HepG2 (cell line): ENCODE measurements around the gene DIAPH3.

Experiments
- EP300 ChIP-seq, 3 experiments: sonication (generic) in 1 of 3; formaldehyde crosslinking in 1 of 3; IDR thresholded peaks; 2 replicates each; pipeline versions ENCODE4 v1.5.1 to v1.6.1; 2011 to 2020; ENCODE audit warnings: low read depth in 2 of 3, low read length in 2 of 3, borderline replicate concordance in 1 of 3, improper control_type of control experiment in 1 of 3, mild to moderate bottlenecking in 1 of 3, missing genetic modification reagents in 1 of 3, moderate library complexity in 1 of 3
- FOXM1 ChIP-seq: sonication (generic); formaldehyde crosslinking; IDR thresholded peaks from 2 replicates; pipeline ENCODE4 v1.5.0; 2020; ENCODE audit warnings: missing genetic modification reagents
- HCFC1 ChIP-seq: fragments of 150-350 bp; IDR thresholded peaks from 2 replicates; pipeline ENCODE4 v1.6.1; 2014; ENCODE audit warnings: low read depth, low read length
- ZNF570 ChIP-seq: sonication (generic); formaldehyde crosslinking; IDR thresholded peaks from 2 replicates; pipeline ENCODE4 v1.4.0; 2020; ENCODE audit warnings: mild to moderate bottlenecking, missing genetic modification reagents, borderline replicate concordance
- TF ChIP-seq, protein P1 (sequence below): sonication (generic); formaldehyde crosslinking; IDR thresholded peaks from 2 replicates; pipeline ENCODE4 v1.5.0; 2020; ENCODE audit warnings: mild to moderate bottlenecking, missing genetic modification reagents, moderate library complexity
- TF ChIP-seq, protein P2 (sequence below), 2 experiments: IDR thresholded peaks; 2 replicates each; pipeline ENCODE4 v1.6.1; 2011 to 2012; ENCODE audit warnings: low read length in 2 of 2, borderline replicate concordance in 1 of 2, low read depth in 1 of 2, mild to moderate bottlenecking in 1 of 2, moderate library complexity in 1 of 2
- TF ChIP-seq, protein P3 (sequence below): IDR thresholded peaks from 2 replicates; pipeline ENCODE4 v1.6.1; 2016; ENCODE audit warnings: low read depth, missing genetic modification reagents, missing compliant biosample characterization

DNA sequence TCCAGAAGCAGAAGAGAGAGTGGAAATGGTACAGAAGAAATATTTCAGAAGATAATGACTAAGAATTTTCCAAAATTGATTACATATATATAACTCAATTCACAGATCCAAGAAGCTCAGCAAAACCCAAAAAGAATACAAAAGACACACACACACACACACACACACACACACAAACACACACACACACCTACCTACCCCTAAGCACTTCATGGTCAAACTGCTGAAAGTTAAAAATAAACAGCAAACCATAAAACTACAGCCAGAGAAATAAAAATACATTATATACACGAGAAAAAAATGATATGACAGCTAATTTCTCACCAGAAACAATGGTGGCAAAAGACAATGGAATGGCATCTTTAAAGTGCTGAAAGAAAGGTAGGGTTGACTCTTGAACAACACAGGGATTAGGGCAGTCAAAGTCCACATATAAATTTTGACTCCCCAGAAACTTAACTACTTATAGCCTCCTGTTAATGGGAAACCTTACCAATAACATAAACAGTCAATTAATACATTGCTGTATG lies 49.2 kb downstream of the DIAPH3 start:
- TF ChIP-seq FOXM1 (CRISPR knock-in tag) (no peak), EP300 (IDR thresholded peaks at IDR 0.05; ENCODE audit: low read depth in 2 of 2, low read length in 2 of 2) (no peak), EP300 (CRISPR knock-in tag; IDR thresholded peaks at IDR 0.05; ENCODE audit: borderline replicate concordance) (no peak), ZNF570 (CRISPR knock-in tag) (no peak), HCFC1 (no peak)
- TF ChIP-seq, protein P1, sequence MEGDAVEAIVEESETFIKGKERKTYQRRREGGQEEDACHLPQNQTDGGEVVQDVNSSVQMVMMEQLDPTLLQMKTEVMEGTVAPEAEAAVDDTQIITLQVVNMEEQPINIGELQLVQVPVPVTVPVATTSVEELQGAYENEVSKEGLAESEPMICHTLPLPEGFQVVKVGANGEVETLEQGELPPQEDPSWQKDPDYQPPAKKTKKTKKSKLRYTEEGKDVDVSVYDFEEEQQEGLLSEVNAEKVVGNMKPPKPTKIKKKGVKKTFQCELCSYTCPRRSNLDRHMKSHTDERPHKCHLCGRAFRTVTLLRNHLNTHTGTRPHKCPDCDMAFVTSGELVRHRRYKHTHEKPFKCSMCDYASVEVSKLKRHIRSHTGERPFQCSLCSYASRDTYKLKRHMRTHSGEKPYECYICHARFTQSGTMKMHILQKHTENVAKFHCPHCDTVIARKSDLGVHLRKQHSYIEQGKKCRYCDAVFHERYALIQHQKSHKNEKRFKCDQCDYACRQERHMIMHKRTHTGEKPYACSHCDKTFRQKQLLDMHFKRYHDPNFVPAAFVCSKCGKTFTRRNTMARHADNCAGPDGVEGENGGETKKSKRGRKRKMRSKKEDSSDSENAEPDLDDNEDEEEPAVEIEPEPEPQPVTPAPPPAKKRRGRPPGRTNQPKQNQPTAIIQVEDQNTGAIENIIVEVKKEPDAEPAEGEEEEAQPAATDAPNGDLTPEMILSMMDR (CRISPR knock-in tag) = no peak
- TF ChIP-seq, protein P2, sequence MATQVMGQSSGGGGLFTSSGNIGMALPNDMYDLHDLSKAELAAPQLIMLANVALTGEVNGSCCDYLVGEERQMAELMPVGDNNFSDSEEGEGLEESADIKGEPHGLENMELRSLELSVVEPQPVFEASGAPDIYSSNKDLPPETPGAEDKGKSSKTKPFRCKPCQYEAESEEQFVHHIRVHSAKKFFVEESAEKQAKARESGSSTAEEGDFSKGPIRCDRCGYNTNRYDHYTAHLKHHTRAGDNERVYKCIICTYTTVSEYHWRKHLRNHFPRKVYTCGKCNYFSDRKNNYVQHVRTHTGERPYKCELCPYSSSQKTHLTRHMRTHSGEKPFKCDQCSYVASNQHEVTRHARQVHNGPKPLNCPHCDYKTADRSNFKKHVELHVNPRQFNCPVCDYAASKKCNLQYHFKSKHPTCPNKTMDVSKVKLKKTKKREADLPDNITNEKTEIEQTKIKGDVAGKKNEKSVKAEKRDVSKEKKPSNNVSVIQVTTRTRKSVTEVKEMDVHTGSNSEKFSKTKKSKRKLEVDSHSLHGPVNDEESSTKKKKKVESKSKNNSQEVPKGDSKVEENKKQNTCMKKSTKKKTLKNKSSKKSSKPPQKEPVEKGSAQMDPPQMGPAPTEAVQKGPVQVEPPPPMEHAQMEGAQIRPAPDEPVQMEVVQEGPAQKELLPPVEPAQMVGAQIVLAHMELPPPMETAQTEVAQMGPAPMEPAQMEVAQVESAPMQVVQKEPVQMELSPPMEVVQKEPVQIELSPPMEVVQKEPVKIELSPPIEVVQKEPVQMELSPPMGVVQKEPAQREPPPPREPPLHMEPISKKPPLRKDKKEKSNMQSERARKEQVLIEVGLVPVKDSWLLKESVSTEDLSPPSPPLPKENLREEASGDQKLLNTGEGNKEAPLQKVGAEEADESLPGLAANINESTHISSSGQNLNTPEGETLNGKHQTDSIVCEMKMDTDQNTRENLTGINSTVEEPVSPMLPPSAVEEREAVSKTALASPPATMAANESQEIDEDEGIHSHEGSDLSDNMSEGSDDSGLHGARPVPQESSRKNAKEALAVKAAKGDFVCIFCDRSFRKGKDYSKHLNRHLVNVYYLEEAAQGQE (IDR thresholded peaks at IDR 0.05; ENCODE audit: borderline replicate concordance in 1 of 2, low read depth in 1 of 2, low read length in 2 of 2) = no peak
- TF ChIP-seq, protein P3, sequence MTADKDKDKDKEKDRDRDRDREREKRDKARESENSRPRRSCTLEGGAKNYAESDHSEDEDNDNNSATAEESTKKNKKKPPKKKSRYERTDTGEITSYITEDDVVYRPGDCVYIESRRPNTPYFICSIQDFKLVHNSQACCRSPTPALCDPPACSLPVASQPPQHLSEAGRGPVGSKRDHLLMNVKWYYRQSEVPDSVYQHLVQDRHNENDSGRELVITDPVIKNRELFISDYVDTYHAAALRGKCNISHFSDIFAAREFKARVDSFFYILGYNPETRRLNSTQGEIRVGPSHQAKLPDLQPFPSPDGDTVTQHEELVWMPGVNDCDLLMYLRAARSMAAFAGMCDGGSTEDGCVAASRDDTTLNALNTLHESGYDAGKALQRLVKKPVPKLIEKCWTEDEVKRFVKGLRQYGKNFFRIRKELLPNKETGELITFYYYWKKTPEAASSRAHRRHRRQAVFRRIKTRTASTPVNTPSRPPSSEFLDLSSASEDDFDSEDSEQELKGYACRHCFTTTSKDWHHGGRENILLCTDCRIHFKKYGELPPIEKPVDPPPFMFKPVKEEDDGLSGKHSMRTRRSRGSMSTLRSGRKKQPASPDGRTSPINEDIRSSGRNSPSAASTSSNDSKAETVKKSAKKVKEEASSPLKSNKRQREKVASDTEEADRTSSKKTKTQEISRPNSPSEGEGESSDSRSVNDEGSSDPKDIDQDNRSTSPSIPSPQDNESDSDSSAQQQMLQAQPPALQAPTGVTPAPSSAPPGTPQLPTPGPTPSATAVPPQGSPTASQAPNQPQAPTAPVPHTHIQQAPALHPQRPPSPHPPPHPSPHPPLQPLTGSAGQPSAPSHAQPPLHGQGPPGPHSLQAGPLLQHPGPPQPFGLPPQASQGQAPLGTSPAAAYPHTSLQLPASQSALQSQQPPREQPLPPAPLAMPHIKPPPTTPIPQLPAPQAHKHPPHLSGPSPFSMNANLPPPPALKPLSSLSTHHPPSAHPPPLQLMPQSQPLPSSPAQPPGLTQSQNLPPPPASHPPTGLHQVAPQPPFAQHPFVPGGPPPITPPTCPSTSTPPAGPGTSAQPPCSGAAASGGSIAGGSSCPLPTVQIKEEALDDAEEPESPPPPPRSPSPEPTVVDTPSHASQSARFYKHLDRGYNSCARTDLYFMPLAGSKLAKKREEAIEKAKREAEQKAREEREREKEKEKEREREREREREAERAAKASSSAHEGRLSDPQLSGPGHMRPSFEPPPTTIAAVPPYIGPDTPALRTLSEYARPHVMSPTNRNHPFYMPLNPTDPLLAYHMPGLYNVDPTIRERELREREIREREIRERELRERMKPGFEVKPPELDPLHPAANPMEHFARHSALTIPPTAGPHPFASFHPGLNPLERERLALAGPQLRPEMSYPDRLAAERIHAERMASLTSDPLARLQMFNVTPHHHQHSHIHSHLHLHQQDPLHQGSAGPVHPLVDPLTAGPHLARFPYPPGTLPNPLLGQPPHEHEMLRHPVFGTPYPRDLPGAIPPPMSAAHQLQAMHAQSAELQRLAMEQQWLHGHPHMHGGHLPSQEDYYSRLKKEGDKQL (CRISPR knock-in tag) = no peak
